ENCODE measurements around the gene CFAP251.
"Not testable (repeated sequence)": the region's sequence is repeated elsewhere in the genome, so short reads cannot be mapped to it uniquely, and the experiment has no call there.

CFAP251 gene

DNA sequence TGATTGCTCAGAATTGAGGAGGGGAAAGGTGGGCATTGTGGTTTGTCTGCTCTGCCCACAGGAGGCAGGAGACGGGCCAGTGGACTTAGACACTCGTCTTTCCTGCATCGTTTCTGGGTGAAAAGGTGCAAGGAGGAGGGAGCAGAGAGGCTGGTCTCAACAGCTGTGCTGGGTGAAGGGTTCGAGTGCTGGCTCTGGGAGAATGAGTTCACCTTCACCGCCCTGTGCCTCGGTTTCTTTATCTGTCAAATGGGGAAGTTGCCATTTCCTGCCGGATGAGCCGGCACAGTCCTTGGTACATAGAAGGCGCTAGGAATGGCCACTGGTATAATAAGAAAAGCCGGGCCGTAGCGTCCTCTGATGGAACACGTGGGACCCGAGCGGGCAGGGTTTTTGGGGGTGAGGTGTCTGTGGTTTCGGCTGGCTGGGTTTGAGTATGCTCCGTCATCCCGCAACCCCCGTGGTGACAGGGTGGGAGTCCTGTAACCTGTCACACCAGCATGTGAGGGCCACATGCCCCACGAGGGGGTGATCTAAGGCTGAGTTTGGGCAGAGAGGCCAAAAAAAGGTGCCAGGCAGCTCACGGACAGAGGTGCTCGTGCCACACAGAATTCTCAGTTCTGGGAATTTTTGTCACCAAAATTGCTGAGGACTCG is 110.6 kb downstream of the CFAP251 start:
- H3K4me3 ChIP-seq (ENCODE audit: low read length), result no peak overlapping the region
- H3K27ac ChIP-seq (ENCODE audit: low read length), result no peak overlapping the region
- DNase-seq (ENCODE audit: low read depth, low spot score), result no peak
- H3K36me3 ChIP-seq (ENCODE audit: control insufficient read depth, insufficient read depth, low read length), result no peaks in the 10 kb centered on the region
- no peaks in the 10 kb centered on the region for H3K27me3 ChIP-seq (ENCODE audit: control insufficient read depth, insufficient read depth, low read length)
- no CpG with 5 or more reads among the region's 23 CpGs for WGBS (ENCODE audit: insufficient coverage, insufficient read length)
- peaks cover 5% of the 10 kb centered on the region; the same call in 1 of the 2 replicates for H3K4me1 ChIP-seq (ENCODE audit: control insufficient read depth, insufficient read depth, low read length)
- H3K9me3 ChIP-seq (ENCODE audit: control insufficient read depth, insufficient read depth, low read length), result no peaks in the 10 kb centered on the region

DNA sequence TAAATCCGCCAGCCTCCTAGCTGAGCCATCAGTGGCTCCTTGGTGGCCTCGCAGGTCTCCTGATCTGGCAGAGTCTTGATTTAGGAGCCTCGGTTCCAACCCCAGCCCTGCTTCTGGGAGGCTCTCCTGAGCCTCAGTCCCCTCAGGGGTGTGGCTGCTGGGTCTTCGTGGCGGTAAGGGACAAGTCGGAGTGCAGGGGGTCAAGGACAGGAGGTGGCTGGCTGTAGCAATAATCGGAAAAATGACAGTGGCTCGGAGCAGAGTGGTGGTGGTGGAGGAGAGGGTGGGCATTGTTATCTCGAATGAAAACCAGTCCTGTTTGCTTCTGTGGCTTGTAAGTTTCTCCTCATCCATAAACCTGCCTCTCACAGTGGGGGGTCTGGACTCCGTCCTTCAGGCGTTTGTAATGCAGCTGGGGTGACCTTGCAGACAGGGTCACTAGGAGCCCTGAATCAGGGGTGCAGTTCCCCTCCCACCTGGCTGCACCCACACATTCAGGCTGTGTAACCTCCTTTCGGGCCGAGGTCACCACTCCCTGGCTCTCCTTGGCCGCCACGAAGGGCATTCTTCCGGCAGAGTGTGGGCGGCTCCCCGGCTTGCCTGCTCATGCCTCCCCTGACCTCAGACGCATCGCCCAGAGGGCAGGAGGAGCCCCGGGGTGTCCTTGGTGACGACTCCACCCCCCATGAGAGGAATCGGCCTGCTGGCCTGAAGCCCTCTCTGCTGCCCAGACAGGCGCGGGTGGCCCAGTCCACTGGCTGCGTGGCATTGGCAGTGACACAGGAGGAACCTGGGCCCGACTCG is 111.4 kb downstream of the CFAP251 start:
- Histone ChIP-seq H3K4me3 (ENCODE audit: low read length) (no peak overlapping the region), H3K36me3 (ENCODE audit: control insufficient read depth, insufficient read depth, low read length) (no peaks in the 10 kb centered on the region), H3K9me3 (ENCODE audit: control insufficient read depth, insufficient read depth, low read length) (no peaks in the 10 kb centered on the region), H3K27ac (ENCODE audit: low read length) (no peak overlapping the region), H3K4me1 (ENCODE audit: control insufficient read depth, insufficient read depth, low read length) (peaks cover 5% of the 10 kb centered on the region; the same call in 1 of the 2 replicates), H3K27me3 (ENCODE audit: control insufficient read depth, insufficient read depth, low read length) (no peaks in the 10 kb centered on the region)
- WGBS (ENCODE audit: insufficient coverage, insufficient read length), result no CpG with 5 or more reads among the region's 28 CpGs
- no peak for DNase-seq (ENCODE audit: low read depth, low spot score)

DNA sequence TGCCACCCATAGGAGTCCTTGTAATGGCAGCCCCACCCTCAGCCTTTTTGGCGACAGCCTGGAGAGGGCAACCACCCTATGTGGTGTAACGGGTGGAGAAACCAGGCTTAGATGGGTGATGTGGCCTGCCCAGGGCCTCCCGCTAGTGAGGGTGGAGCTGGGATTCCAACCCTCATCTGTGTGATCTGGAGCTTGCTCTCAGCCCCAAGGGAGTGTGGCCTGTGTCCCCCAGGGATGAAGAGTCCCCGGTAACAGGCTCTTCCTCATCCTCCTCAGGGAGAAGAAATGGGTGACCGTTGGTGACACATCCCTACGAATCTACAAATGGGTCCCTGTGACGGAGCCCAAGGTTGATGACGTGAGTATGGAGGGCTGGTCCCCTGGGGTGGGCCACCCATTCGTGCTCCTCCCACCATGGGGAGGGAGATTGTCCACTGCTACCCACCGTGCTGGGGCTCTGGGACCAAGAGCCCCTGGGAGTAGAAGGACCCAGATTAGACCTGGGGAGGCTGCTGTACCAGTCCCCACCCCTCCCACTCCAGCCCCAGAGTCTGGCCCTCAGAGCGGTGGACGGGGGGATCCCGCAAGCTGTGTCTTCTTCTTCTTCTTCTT is 112.1 kb downstream of the CFAP251 start:
- DNase-seq (ENCODE audit: low read depth, low spot score), result no peak
- Histone ChIP-seq H3K4me3 (ENCODE audit: low read length) (no peak overlapping the region), H3K9me3 (ENCODE audit: control insufficient read depth, insufficient read depth, low read length) (no peaks in the 10 kb centered on the region), H3K36me3 (ENCODE audit: control insufficient read depth, insufficient read depth, low read length) (peaks cover 3% of the 10 kb centered on the region; the same call in 1 of the 2 replicates), H3K27ac (ENCODE audit: low read length) (no peak overlapping the region), H3K4me1 (ENCODE audit: control insufficient read depth, insufficient read depth, low read length) (peaks cover 5% of the 10 kb centered on the region; the same call in 1 of the 2 replicates), H3K27me3 (ENCODE audit: control insufficient read depth, insufficient read depth, low read length) (no peaks in the 10 kb centered on the region)
- WGBS (ENCODE audit: insufficient coverage, insufficient read length), result no CpG with 5 or more reads among the region's 13 CpGs

DNA sequence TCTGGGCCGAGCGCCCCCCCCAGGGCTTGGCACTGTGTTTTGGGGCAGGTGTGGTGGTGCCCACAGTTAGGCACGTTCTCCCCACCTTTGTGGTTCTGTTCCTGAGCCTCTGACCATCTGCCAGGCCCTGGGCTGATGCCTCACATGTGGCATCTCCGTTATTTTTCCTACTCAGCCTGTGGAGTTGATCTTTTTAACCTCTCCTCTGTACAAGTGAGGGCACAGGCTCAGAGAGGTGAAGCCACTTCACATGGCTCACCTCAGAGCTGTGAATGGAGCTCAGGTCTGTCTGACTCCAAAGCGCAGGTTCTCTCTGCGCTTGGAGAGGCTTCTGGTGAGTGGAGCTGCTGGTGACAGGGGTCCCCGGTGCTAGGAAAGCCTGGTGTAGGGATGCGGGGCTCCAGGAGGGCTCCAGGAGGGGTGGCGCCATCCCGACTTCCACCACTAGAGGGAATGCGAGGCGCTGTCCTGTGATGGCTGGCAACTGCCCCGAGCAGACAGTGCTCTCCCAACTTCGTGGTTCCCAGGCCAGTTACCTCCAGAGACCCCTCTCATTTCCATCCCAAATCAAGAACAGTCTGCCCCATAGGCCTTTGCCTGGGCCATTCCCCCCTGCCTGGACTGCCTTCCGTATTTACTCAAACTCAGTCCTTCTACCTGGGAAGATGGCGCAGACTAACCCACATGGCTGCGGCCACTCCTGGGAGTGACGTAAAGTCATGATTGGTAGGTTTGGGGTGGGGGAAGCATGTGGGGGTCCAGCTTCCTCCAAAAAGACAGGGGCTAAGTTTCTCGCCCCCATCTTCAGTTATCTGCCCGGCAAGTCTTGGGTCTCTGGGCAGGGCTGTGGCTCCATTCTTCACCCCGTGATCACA is 113.2 kb downstream of the CFAP251 start:
- WGBS (ENCODE audit: insufficient coverage, insufficient read length), result no CpG with 5 or more reads among the region's 21 CpGs
- Histone ChIP-seq H3K36me3 (ENCODE audit: control insufficient read depth, insufficient read depth, low read length) (peaks cover 7% of the 10 kb centered on the region), H3K9me3 (ENCODE audit: control insufficient read depth, insufficient read depth, low read length) (no peaks in the 10 kb centered on the region), H3K27me3 (ENCODE audit: control insufficient read depth, insufficient read depth, low read length) (no peaks in the 10 kb centered on the region), H3K4me3 (ENCODE audit: low read length) (no peak overlapping the region), H3K27ac (ENCODE audit: low read length) (no peak overlapping the region), H3K4me1 (ENCODE audit: control insufficient read depth, insufficient read depth, low read length) (peaks cover 5% of the 10 kb centered on the region; the same call in 1 of the 2 replicates)
- peak; percentile 50 for DNase-seq (ENCODE audit: low read depth, low spot score)

DNA sequence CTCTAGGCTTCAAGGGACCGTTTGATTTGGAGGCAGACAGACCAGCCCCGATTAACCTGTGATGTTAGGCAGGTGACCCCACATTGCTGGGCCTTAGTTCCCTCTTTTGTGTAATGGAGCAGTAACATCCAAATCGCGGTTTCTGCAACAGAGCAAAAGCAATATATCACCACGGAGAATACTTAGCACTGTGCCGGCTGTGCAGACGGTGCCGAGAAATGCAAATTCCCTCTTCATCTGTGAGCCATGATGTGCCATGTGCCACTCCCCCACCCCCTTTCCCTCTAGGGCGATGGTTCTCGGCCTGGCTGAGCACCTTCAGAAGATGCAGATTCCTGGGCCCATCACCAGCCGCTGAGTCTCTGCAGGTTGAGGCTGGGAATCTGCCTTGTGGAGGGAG is 114.2 kb downstream of the CFAP251 start:
- Histone ChIP-seq H3K27ac (ENCODE audit: low read length) (no peak overlapping the region), H3K27me3 (ENCODE audit: control insufficient read depth, insufficient read depth, low read length) (no peaks in the 10 kb centered on the region), H3K4me1 (ENCODE audit: control insufficient read depth, insufficient read depth, low read length) (peaks cover 5% of the 10 kb centered on the region), H3K9me3 (ENCODE audit: control insufficient read depth, insufficient read depth, low read length) (no peaks in the 10 kb centered on the region), H3K4me3 (ENCODE audit: low read length) (no peak overlapping the region), H3K36me3 (ENCODE audit: control insufficient read depth, insufficient read depth, low read length) (peaks cover 10% of the 10 kb centered on the region)
- DNase-seq (ENCODE audit: low read depth, low spot score), result no peak
- no CpG with 5 or more reads among the region's 11 CpGs for WGBS (ENCODE audit: insufficient coverage, insufficient read length)

DNA sequence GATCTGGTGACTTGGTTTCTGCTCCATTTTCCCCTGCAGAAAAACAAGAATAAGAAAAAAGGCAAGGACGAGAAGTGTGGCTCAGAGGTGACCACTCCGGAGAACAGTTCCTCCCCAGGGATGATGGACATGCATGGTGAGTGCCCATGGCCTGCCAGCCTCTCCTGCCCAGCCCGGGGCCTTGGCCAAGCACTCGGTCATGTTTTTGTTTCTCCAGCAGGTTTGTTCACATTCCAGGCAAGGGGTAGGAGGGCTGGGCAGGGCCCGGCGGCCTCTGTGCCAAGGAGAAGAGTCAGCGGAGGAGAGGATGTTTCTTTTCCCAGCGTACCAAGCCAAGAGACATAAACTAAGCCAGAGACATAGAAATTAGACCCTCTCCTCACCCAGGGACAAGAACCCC is 116.9 kb downstream of the CFAP251 start:
- no CpG with 5 or more reads among the region's 8 CpGs for WGBS (ENCODE audit: insufficient coverage, insufficient read length)

DNA sequence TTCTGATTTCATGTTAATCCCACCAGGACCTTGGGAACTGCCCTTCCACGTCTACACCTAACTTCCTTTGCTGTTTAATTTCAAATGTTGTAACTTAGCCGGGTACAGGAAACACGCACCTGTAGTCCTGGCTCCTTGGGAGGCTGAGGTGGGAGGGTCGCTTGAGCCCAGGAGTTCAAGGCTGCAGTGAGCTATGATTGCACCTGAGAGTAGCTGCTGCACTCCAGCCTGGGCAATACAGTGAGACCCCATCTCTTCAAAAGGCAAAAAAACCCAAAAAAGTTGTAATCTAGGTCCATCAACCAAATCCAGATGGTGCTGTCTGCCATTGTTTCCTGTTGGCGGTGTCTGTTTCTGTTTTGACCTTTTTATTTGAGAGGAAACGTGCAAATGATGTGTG is 117.8 kb downstream of the CFAP251 start:
- WGBS (ENCODE audit: insufficient coverage, insufficient read length), result no CpG with 5 or more reads among the region's 6 CpGs
- H3K4me1 ChIP-seq (ENCODE audit: control insufficient read depth, insufficient read depth, low read length), result peaks cover 1% of the 10 kb centered on the region; the same call in 1 of the 2 replicates
- no peak for DNase-seq (ENCODE audit: low read depth, low spot score)
- peaks cover 10% of the 10 kb centered on the region for H3K36me3 ChIP-seq (ENCODE audit: control insufficient read depth, insufficient read depth, low read length)
- no peaks in the 10 kb centered on the region for H3K27me3 ChIP-seq (ENCODE audit: control insufficient read depth, insufficient read depth, low read length)
- H3K27ac ChIP-seq (ENCODE audit: low read length), result no peak overlapping the region
- no peaks in the 10 kb centered on the region for H3K9me3 ChIP-seq (ENCODE audit: control insufficient read depth, insufficient read depth, low read length)
- no peak overlapping the region for H3K4me3 ChIP-seq (ENCODE audit: low read length)

More for the DNA sequence above, 116.9 kb downstream of the CFAP251 start:
- no peak overlapping the region for H3K4me3 ChIP-seq (ENCODE audit: low read length)
- H3K27ac ChIP-seq (ENCODE audit: low read length), result no peak overlapping the region
- peaks cover 10% of the 10 kb centered on the region for H3K36me3 ChIP-seq (ENCODE audit: control insufficient read depth, insufficient read depth, low read length)
- DNase-seq (ENCODE audit: low read depth, low spot score), result no peak
- H3K4me1 ChIP-seq (ENCODE audit: control insufficient read depth, insufficient read depth, low read length), result no peaks in the 10 kb centered on the region; the same call in 1 of the 2 replicates
- no peaks in the 10 kb centered on the region for H3K9me3 ChIP-seq (ENCODE audit: control insufficient read depth, insufficient read depth, low read length)
- no peaks in the 10 kb centered on the region for H3K27me3 ChIP-seq (ENCODE audit: control insufficient read depth, insufficient read depth, low read length)

DNA sequence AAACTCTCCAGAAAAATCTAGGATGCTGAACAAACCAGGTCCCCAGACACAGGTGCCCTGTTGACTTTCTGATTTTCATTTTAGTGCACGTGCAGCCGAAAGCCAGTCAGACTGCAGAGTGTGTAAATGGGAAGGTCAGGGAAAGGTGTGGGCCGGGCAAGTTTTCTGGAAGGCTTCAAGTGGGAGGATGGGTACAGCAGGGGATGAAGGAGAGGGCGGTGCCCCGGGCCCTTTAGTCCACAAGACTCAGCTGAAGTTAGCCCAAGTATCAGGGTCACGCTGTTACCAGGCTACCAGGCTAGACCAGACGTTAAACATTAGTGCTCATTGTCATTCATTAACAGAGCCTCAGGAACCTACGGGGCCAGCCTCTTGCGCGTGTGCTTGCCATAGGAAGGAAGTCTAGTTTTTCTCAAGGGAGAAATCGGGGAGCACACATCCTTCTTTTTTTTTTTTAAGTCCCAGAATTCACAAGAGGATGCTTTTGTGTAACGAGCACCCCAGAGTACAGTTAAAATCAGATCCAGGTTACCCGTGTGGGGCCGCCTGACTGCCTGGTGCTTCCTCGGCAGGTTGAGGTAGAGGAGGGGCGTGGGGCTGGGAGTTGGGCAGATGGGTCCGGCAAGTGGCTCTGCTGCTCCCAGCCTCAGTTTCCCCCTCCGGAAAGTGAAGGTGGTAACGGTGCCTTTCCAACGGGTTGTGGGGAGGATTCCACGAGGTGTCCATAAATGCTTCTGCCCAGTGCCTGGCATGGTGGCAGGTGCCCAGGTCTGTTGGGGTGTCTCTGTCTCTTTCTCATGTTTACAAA is 122.4 kb downstream of the CFAP251 start:
- H3K9me3 ChIP-seq (ENCODE audit: control insufficient read depth, insufficient read depth, low read length), result peaks cover 2% of the 10 kb centered on the region; the same call in 1 of the 2 replicates
- no peak overlapping the region for H3K4me3 ChIP-seq (ENCODE audit: low read length)
- no peak for DNase-seq (ENCODE audit: low read depth, low spot score)
- WGBS (ENCODE audit: insufficient coverage, insufficient read length), result no CpG with 5 or more reads among the region's 21 CpGs
- H3K36me3 ChIP-seq (ENCODE audit: control insufficient read depth, insufficient read depth, low read length), result peaks cover 13% of the 10 kb centered on the region
- H3K27me3 ChIP-seq (ENCODE audit: control insufficient read depth, insufficient read depth, low read length), result no peaks in the 10 kb centered on the region
- H3K27ac ChIP-seq (ENCODE audit: low read length), result no peak overlapping the region
- peaks cover 1% of the 10 kb centered on the region; the same call in 1 of the 2 replicates for H3K4me1 ChIP-seq (ENCODE audit: control insufficient read depth, insufficient read depth, low read length)

DNA sequence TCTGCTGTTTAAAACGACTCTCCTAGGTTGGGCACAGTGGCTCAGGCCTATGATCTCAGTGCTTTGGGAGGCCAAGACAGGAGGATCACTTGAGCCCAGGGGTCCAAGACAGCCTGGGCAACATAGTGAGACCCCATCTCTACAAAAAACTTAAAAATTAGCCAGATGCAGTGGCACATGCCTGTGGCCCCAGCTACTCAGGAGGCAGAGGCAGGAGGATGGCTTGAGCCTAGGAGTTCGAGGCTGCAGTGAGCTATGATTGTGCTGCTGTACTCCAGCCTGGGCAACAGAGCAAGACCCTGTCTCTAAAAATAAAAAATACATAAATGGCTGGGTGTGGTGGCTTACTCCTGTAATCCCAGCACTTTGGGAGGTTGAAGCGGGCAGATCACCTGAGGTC is 123.1 kb downstream of the CFAP251 start:
- not testable (repeated sequence) for H3K4me1 ChIP-seq (ENCODE audit: control insufficient read depth, insufficient read depth, low read length); H3K27ac ChIP-seq (ENCODE audit: low read length); DNase-seq (ENCODE audit: low read depth, low spot score); H3K4me3 ChIP-seq (ENCODE audit: low read length); H3K27me3 ChIP-seq (ENCODE audit: control insufficient read depth, insufficient read depth, low read length); H3K9me3 ChIP-seq (ENCODE audit: control insufficient read depth, insufficient read depth, low read length)
- H3K36me3 ChIP-seq (ENCODE audit: control insufficient read depth, insufficient read depth, low read length), result peaks cover 12% of the 10 kb centered on the region
- no CpG with 5 or more reads among the region's 3 CpGs for WGBS (ENCODE audit: insufficient coverage, insufficient read length)
